Osteocyte (in vitro differentiated cells): Measurements from ENCODE around the gene GPR142. TPM values are rescaled to one million over a fixed set of nuclear protein-coding genes. Genes with fewer than 3 reads are reported as not detected.

Experiments
- DNase-seq: peaks from one replicate; pipeline ENCODE4 v3.0.0; 2021; ENCODE audit warnings: mixed read lengths; ENCODE audit not compliant: unreplicated experiment; ENCODE audit errors: extremely low spot score
- H3K27ac Mint-ChIP-seq: one replicate; pipeline ENCODE4 v1.8.0; 2021; ENCODE audit warnings: mild to moderate bottlenecking, mixed read lengths; ENCODE audit not compliant: unreplicated experiment
- H3K27me3 Mint-ChIP-seq: one replicate; pipeline ENCODE4 v1.8.0; 2021; ENCODE audit warnings: mixed read lengths; ENCODE audit not compliant: unreplicated experiment
- H3K36me3 Mint-ChIP-seq: one replicate; pipeline ENCODE4 v1.8.0; 2021; ENCODE audit warnings: mixed read lengths; ENCODE audit not compliant: unreplicated experiment
- H3K4me1 Mint-ChIP-seq: one replicate; pipeline ENCODE4 v1.8.0; 2021; ENCODE audit warnings: mixed read lengths; ENCODE audit not compliant: unreplicated experiment
- H3K4me3 Mint-ChIP-seq: one replicate; pipeline ENCODE4 v1.8.0; 2021; ENCODE audit warnings: mild to moderate bottlenecking, moderate library complexity, mixed read lengths; ENCODE audit not compliant: unreplicated experiment
- H3K9me3 Mint-ChIP-seq: one replicate; pipeline ENCODE4 v1.8.0; 2021; ENCODE audit warnings: mixed read lengths; ENCODE audit not compliant: unreplicated experiment
- total RNA-seq: library from RNA; stranded (reverse); gene quantifications from 2 replicates; pipeline ENCODE4 v1.2.1, GENCODE V29; 2021
- TF ChIP-seq, protein P1 (sequence below): fragments of 200-600 bp; sonication (generic); IDR thresholded peaks from 2 replicates; pipeline ENCODE4 v1.5.0; 2021; ENCODE audit warnings: antibody characterized with exemption, mild to moderate bottlenecking, moderate library complexity

GPR142 gene
- total RNA-seq, 1 donor from 2014 or later = not detected

DNA sequence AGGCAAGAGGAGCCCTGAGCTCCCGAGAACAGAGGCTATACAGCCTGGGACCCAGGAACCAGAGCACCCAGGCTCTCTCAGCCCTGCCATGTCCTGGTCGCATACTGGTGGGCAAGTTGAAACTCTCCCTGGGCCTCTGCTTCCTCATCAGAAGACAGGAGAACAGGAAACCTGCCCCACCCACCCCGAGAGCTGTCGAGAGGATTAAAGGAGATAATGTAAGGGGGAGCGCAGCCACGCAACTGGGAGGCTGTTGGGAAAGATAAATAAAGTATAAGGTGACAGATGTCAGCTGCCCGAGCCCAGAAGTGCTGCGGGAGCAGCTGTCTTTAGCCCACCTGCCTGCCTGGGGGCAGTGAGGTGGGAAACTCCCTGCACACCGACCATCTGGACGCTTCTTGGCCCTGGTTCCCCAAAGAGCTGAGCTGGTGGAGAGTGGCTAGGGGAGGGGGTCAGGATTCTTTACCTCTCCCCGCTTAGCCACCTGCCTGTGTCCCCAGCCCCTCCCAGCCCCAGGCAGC lies 34.5 kb upstream of the GPR142 start:
- Mint-ChIP-seq H3K9me3 (no peaks in the 10 kb centered on the region), H3K36me3 (no peaks in the 10 kb centered on the region), H3K4me1 (no peaks in the 10 kb centered on the region), H3K4me3 (no peak overlapping the region), H3K27ac (no peak overlapping the region), H3K27me3 (peaks cover 25% of the 10 kb centered on the region)
- DNase-seq = no peak
- TF ChIP-seq, protein P1, sequence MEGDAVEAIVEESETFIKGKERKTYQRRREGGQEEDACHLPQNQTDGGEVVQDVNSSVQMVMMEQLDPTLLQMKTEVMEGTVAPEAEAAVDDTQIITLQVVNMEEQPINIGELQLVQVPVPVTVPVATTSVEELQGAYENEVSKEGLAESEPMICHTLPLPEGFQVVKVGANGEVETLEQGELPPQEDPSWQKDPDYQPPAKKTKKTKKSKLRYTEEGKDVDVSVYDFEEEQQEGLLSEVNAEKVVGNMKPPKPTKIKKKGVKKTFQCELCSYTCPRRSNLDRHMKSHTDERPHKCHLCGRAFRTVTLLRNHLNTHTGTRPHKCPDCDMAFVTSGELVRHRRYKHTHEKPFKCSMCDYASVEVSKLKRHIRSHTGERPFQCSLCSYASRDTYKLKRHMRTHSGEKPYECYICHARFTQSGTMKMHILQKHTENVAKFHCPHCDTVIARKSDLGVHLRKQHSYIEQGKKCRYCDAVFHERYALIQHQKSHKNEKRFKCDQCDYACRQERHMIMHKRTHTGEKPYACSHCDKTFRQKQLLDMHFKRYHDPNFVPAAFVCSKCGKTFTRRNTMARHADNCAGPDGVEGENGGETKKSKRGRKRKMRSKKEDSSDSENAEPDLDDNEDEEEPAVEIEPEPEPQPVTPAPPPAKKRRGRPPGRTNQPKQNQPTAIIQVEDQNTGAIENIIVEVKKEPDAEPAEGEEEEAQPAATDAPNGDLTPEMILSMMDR = no peak

DNA sequence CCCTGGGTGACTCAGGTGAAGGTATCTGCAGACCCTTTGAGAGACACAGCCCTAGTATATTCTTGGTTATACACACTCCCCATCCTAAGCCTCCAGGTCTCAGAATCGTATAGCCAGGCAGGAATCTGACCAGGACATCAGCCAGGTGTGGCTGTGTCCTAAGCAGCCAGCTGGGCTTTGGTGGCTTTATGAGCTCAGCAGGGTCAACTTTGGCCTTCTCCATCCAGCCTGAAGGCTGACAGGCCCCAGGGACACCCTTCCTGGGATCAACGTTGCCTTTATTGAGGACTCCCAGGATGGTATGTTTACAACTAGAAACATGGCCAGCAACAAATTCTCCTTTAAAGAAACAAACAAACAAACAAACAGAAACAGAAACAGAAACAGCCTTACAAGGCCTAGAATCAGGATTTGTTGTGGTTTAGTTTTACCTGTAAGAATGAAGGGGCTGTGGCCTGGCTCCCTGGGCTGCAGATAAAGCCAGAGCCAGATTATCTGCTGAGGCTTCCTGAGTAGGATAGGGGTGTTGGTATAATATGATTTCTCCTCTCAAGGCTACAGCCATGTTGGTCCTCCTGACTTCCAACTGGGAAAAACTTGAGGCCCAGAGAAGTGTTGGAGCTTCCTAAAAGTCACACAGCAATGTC lies 32.8 kb upstream of the GPR142 start:
- Mint-ChIP-seq H3K27ac (no peak overlapping the region), H3K27me3 (peaks cover 24% of the 10 kb centered on the region), H3K9me3 (no peaks in the 10 kb centered on the region), H3K4me1 (no peaks in the 10 kb centered on the region), H3K4me3 (no peak overlapping the region), H3K36me3 (no peaks in the 10 kb centered on the region)
- TF ChIP-seq, protein P1 = no peak
- DNase-seq = no peak

DNA sequence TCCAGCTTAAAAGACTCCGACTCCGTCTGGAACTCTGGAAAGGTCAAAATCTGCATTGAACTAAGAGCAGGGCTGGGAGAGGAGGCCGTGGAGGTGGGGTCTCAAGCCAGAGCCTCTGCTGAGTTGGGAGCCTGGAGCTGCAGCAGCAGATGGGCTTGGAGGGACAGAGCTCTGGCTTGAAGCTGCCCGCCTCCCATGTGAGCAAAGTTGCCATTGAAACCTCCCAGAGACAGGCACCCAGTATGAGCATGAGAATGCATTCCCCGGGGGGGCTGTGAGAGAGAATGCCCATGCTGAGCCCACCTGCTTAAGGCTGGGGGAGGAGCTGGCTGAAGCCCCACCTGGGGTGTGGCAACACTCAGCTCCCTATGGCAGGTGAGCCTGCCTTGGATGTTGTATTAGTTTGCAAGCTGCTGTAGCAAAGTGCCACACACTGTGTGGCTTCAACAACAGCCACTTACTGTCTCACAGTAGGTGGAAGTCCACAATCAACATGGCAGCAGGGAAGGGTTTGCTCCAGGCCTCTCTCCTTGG lies 31.7 kb upstream of the GPR142 start:
- no peak overlapping the region for H3K4me3 Mint-ChIP-seq
- H3K27ac Mint-ChIP-seq = no peak overlapping the region
- DNase-seq = no peak
- no peaks in the 10 kb centered on the region for H3K9me3 Mint-ChIP-seq
- no peaks in the 10 kb centered on the region for H3K36me3 Mint-ChIP-seq
- H3K27me3 Mint-ChIP-seq = peaks cover 19% of the 10 kb centered on the region
- no peaks in the 10 kb centered on the region for H3K4me1 Mint-ChIP-seq
- TF ChIP-seq, protein P1 = no peak

DNA sequence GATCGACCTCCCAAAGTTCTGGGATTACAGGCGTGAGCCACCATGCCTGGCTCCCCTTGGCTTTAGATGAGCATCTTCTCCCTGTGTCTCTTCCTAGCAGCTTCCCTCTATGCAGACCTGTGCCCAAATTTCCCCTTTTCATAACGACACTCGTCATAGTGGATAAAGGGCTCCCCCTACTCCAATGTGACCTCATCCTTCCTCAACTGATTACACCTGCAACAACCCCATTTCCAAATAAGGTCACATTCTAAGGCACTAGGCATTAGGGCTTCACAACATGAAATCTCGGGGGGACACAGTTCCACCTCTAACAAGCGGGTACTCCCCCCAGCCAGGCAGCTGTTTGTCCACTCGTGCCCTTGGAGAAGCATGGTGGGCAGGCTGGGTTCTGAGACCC lies 31.0 kb upstream of the GPR142 start:
- Mint-ChIP-seq H3K4me3 (no peak overlapping the region), H3K27me3 (peaks cover 11% of the 10 kb centered on the region), H3K36me3 (no peaks in the 10 kb centered on the region), H3K4me1 (no peaks in the 10 kb centered on the region), H3K9me3 (no peaks in the 10 kb centered on the region), H3K27ac (no peak overlapping the region)
- TF ChIP-seq, protein P1 = no peak
- no peak for DNase-seq

DNA sequence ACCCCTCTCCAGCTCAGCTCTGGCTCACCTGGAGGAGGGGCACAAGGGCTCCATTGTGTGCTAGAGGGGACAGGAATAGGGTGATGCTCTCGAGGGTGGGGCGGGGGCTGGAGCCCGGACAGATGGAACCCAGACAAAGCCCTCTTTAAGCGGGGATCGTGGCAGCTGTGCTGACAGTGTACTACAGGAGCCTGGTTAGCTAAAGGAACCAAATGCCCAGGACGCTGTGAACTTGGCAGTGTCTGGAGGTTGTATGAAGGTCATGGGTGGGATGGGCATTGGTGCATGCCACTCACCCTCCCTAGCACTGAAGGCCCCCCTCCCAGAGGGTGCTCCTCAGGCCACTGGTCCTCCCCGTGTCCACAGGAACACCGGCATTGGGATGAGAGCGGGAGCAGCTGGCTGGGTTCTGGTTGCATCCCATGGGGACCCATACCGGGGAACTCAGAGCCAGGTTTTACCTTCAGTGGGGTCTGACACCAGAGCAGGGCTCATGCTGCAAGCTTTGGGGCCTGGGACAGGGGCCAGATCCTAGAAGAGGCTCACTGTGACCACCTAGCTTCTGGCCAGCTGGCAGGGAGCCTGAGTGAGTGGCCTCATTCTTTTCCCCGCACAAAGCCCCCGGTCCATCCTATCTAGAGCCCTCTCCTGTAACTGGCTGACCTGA lies 29.3 kb upstream of the GPR142 start:
- TF ChIP-seq, protein P1 = no peak
- Mint-ChIP-seq H3K27me3 (peaks cover 11% of the 10 kb centered on the region), H3K4me1 (no peaks in the 10 kb centered on the region), H3K27ac (no peak overlapping the region), H3K4me3 (no peak overlapping the region), H3K9me3 (no peaks in the 10 kb centered on the region), H3K36me3 (no peaks in the 10 kb centered on the region)
- no peak for DNase-seq
